Panc1 (cell line): Measurements from ENCODE around the gene EDDM13. TPM values are rescaled to one million over a fixed set of nuclear protein-coding genes. Genes with fewer than 3 reads are reported as not detected.

Experiments used
- ATAC-seq: fragments of 200-7000 bp; cut with Tn5 transposase; 2 replicates; pipeline ENCODE4 v1.9.1; 2020; ENCODE audit warnings: mild to moderate bottlenecking, moderate library complexity
- BruUV-seq: library from RNA; stranded (reverse); fragments of 400-500 nt; replicated peaks from 2 replicates; lab custom pipeline; 2021; lab: Mats Ljungman, UMichigan
- CTCF ChIA-PET: fragments of 300-600 bp; sonication (Branson Sonifier 250); formaldehyde crosslinking; loops from one replicate; lab custom pipeline; 2022; ENCODE audit warnings: antibody characterized with exemption; lab: Charles Lee
- POLR2A ChIA-PET: fragments of 300-600 bp; sonication (Branson Sonifier 250); formaldehyde crosslinking; loops from one replicate; lab custom pipeline; 2022; ENCODE audit warnings: antibody characterized with exemption; lab: Charles Lee
- DNase-seq: peaks from one replicate; pipeline ENCODE4 v3.0.0-alpha.2; 2010; ENCODE audit warnings: low read depth, low spot score
- H3K27ac ChIP-seq: 2 replicates; pipeline ENCODE4 v1.5.1; 2011; ENCODE audit warnings: mild to moderate bottlenecking, low read length, inconsistent platforms
- H3K27me3 ChIP-seq: fragments of 200-500 bp; sonication (Bioruptor generic); 2 replicates; pipeline ENCODE4 v1.6.0; 2014; ENCODE audit warnings: low read length, inconsistent platforms; ENCODE audit not compliant: control insufficient read depth, insufficient read depth
- H3K36me3 ChIP-seq: fragments of 200-500 bp; sonication (Bioruptor generic); 2 replicates; pipeline ENCODE4 v1.5.1; 2014; ENCODE audit warnings: inconsistent platforms, mild to moderate bottlenecking, low read length, moderate library complexity; ENCODE audit not compliant: control insufficient read depth, insufficient read depth
- H3K4me1 ChIP-seq: 2 replicates; pipeline ENCODE4 v1.5.1; 2011; ENCODE audit warnings: inconsistent platforms, mild to moderate bottlenecking, low read length, moderate library complexity; ENCODE audit not compliant: control insufficient read depth, insufficient read depth
- H3K4me3 ChIP-seq, 2 experiments: 2 replicates each; pipeline ENCODE4 v1.5.1; 2011 to 2012; ENCODE audit warnings: low read depth in 2 of 2, low read length in 2 of 2, mild to moderate bottlenecking in 2 of 2, inconsistent platforms in 1 of 2, moderate library complexity in 1 of 2
- H3K9me3 ChIP-seq: fragments of 200-500 bp; sonication (Bioruptor generic); 2 replicates; pipeline ENCODE4 v1.5.1; 2014; ENCODE audit warnings: low read depth, mild to moderate bottlenecking, inconsistent platforms, low read length, moderate library complexity; ENCODE audit not compliant: control insufficient read depth, insufficient read depth
- POLR2AphosphoS5 ChIP-seq: IDR thresholded peaks from 2 replicates; pipeline ENCODE4 v1.6.1; 2012; ENCODE audit warnings: mild to moderate bottlenecking, low read depth, low read length, moderate library complexity
- SIN3A ChIP-seq: IDR thresholded peaks from 2 replicates; pipeline ENCODE4 v1.6.1; 2012; ENCODE audit warnings: low read depth, mild to moderate bottlenecking, low read length, moderate library complexity, borderline replicate concordance; ENCODE audit not compliant: insufficient read depth
- TCF7L2 ChIP-seq: IDR thresholded peaks from 2 replicates; pipeline ENCODE4 v1.6.1; 2011; ENCODE audit warnings: mild to moderate bottlenecking, low read depth, low read length, inconsistent platforms
- in situ Hi-C: cut with HindIII; loops from 2 replicates; pipeline ENCODE4 v1.10.0; 2016; ENCODE audit warnings: low sequenced_read_pairs, low pct_unique_long_range_greater_than_20kb
- intact Hi-C: fragments of 100-400 bp; cut with micrococcal nuclease; formaldehyde crosslinking; loops from one replicate; pipeline ENCODE4 v1.10.0; 2022; ENCODE audit not compliant: unreplicated experiment
- total RNA-seq: library from RNA; stranded (reverse); gene quantifications from one replicate; pipeline ENCODE4 v1.2.1, GENCODE V29; 2021; ENCODE audit not compliant: unreplicated experiment
- TF ChIP-seq, protein P1 (sequence below), 2 experiments: IDR thresholded peaks; 2 replicates each; pipeline ENCODE4 v1.6.1; 2011 to 2012; ENCODE audit warnings: low read depth in 2 of 2, control low read depth in 1 of 2, low read length in 1 of 2, mild to moderate bottlenecking in 1 of 2, moderate library complexity in 1 of 2; ENCODE audit not compliant: insufficient read depth in 1 of 2
- TF ChIP-seq, protein P2 (sequence below): fragments of 450-650 bp; IDR thresholded peaks from 2 replicates; pipeline ENCODE4 v1.5.1; 2017; ENCODE audit warnings: mild to moderate bottlenecking

The EDDM13 gene
- total RNA-seq, 1 experiment from 2014 or later: not detected

DNA sequence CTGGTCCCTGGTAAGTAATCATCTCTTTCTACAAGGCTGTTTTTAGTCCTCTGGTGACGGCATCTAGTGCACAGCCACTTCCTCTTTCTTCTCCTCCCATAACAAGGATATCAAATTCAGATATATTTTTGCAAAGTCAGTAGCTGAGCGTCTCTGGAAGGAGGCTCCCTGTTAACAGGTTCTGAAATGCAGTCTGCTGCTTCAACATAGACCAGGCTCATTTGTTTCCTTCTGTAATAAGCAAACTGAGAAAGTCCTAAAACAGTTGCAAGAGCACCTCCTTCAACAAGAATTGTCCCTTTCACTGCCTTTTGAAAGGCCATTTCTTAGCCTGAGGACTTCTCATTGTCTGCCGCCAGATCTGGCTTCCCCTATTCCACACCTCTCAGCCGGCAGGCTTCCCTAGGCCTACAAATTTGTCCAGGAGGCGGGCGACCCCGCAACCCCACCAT, 49.5 kb downstream of the EDDM13 start:
- Histone ChIP-seq H3K4me1 (no peaks in the 10 kb centered on the region), H3K27me3 (no peaks in the 10 kb centered on the region), H3K9me3 (no peaks in the 10 kb centered on the region), H3K27ac (no peak overlapping the region), H3K36me3 (no peaks in the 10 kb centered on the region), H3K4me3 (no peak overlapping the region)
- no TSS peak for BruUV-seq
- in situ Hi-C loops: no loop called here
- no peak for DNase-seq
- ChIA-PET CTCF (no interaction called here), POLR2A (interaction anchor here (0.5 kb wide), 1 partner anchor 30 kb away, joined by 5 read pairs; no protein-coding TSS in a partner anchor)
- TF ChIP-seq POLR2AphosphoS5 (no peak), SIN3A (no peak), TCF7L2 (no peak)
- TF ChIP-seq, protein P1, sequence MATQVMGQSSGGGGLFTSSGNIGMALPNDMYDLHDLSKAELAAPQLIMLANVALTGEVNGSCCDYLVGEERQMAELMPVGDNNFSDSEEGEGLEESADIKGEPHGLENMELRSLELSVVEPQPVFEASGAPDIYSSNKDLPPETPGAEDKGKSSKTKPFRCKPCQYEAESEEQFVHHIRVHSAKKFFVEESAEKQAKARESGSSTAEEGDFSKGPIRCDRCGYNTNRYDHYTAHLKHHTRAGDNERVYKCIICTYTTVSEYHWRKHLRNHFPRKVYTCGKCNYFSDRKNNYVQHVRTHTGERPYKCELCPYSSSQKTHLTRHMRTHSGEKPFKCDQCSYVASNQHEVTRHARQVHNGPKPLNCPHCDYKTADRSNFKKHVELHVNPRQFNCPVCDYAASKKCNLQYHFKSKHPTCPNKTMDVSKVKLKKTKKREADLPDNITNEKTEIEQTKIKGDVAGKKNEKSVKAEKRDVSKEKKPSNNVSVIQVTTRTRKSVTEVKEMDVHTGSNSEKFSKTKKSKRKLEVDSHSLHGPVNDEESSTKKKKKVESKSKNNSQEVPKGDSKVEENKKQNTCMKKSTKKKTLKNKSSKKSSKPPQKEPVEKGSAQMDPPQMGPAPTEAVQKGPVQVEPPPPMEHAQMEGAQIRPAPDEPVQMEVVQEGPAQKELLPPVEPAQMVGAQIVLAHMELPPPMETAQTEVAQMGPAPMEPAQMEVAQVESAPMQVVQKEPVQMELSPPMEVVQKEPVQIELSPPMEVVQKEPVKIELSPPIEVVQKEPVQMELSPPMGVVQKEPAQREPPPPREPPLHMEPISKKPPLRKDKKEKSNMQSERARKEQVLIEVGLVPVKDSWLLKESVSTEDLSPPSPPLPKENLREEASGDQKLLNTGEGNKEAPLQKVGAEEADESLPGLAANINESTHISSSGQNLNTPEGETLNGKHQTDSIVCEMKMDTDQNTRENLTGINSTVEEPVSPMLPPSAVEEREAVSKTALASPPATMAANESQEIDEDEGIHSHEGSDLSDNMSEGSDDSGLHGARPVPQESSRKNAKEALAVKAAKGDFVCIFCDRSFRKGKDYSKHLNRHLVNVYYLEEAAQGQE (IDR thresholded peaks at IDR 0.05; ENCODE audit: insufficient read depth in 1 of 2, low read depth in 2 of 2, low read length in 1 of 2): no peak
- TF ChIP-seq, protein P2, sequence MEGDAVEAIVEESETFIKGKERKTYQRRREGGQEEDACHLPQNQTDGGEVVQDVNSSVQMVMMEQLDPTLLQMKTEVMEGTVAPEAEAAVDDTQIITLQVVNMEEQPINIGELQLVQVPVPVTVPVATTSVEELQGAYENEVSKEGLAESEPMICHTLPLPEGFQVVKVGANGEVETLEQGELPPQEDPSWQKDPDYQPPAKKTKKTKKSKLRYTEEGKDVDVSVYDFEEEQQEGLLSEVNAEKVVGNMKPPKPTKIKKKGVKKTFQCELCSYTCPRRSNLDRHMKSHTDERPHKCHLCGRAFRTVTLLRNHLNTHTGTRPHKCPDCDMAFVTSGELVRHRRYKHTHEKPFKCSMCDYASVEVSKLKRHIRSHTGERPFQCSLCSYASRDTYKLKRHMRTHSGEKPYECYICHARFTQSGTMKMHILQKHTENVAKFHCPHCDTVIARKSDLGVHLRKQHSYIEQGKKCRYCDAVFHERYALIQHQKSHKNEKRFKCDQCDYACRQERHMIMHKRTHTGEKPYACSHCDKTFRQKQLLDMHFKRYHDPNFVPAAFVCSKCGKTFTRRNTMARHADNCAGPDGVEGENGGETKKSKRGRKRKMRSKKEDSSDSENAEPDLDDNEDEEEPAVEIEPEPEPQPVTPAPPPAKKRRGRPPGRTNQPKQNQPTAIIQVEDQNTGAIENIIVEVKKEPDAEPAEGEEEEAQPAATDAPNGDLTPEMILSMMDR: no peak
- no peak for ATAC-seq
- intact Hi-C loops: no loop called here

DNA sequence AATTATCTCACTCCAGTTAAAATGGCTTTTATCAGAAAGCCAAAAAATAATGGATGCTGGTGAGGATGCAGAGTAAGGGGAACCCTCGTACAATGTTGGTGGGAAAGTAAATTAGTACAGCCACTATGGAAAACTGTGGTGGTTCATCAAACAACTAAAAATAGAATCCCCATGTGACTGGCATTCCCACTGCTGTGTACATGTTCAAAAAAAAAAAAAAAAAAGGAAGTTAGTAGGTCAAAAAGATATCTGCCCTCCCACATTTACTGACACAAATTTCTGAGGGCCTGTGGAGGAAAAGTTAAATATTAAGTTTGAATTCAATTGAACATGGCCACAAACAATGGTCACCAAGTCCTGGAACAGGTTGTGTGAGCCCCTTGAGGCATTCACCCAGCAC, 51.9 kb downstream of the EDDM13 start:
- no peaks in the 10 kb centered on the region for H3K36me3 ChIP-seq
- ChIA-PET CTCF (no interaction called here), POLR2A (no interaction called here)
- no peak overlapping the region for H3K27ac ChIP-seq
- intact Hi-C loops (no loop called here), in situ Hi-C loops (no loop called here)
- no peaks in the 10 kb centered on the region for H3K27me3 ChIP-seq
- ATAC-seq (no peak), DNase-seq (no peak)
- H3K4me3 ChIP-seq: no peak overlapping the region
- no peaks in the 10 kb centered on the region for H3K9me3 ChIP-seq
- no peaks in the 10 kb centered on the region for H3K4me1 ChIP-seq
- TF ChIP-seq, protein P1 (IDR thresholded peaks at IDR 0.05; ENCODE audit: insufficient read depth in 1 of 2, low read depth in 2 of 2, low read length in 1 of 2): no peak
- no peak for TF ChIP-seq POLR2AphosphoS5
- TF ChIP-seq, protein P2: no peak
- no peak for TF ChIP-seq SIN3A
- TF ChIP-seq TCF7L2: no peak
- no TSS peak for BruUV-seq
